GM18502 (cell line): ENCODE results near the gene ULBP2.
"Not testable (repeated sequence)": the region's sequence is repeated elsewhere in the genome, so short reads cannot be mapped to it uniquely, and the experiment has no call there.

Source experiments
- ATAC-seq: cut with Tn5 transposase; IDR thresholded peaks from one replicate; pipeline ENCODE4 v1.9.1; 2021; ENCODE audit warnings: mild to moderate bottlenecking; ENCODE audit not compliant: unreplicated experiment, poor library complexity

Gene ULBP2

GRCh38 chr6:149990661-149991471 lies 49.1 kb downstream of the ULBP2 start:
- no peak for ATAC-seq

GRCh38 chr6:149991472-149991795 lies 49.6 kb downstream of the ULBP2 start:
- ATAC-seq, result not testable (repeated sequence)

- ATAC-seq, result no peak
These were observed 50.0 kb downstream of the ULBP2 start for GRCh38 chr6:149991838-149992237.

- no peak for ATAC-seq
These were observed 53.5 kb downstream of the ULBP2 start for GRCh38 chr6:149995235-149995750.

GRCh38 chr6:149995971-149996370 lies 54.2 kb downstream of the ULBP2 start:
- ATAC-seq, result no peak
